Fibroblast of villous mesenchyme (primary cell): ENCODE results near the gene KIAA1671. TPM values are rescaled to one million over a fixed set of nuclear protein-coding genes. Genes with fewer than 3 reads are reported as not detected.

Experiments used
- DNase-seq: peaks from one replicate; pipeline ENCODE4 v3.0.0-alpha.2; 2010; ENCODE audit warnings: low read depth
- H3K4me3 ChIP-seq: 2 replicates; pipeline ENCODE4 v1.5.1; 2011; ENCODE audit warnings: low read depth, mild to moderate bottlenecking, low read length
- total RNA-seq: library from RNA; depleted of rRNA; stranded (reverse); fragments of >200 nt; gene quantifications from 2 replicates; pipeline ENCODE4 v1.2.3, GENCODE V29; 2012
- TF ChIP-seq, protein P1 (sequence below): IDR thresholded peaks from 2 replicates; pipeline ENCODE4 v1.5.1; 2012; ENCODE audit warnings: low read depth, mild to moderate bottlenecking, low read length; ENCODE audit not compliant: insufficient read depth

Gene KIAA1671
- total RNA-seq, 1 donor = 3.5 TPM

DNA sequence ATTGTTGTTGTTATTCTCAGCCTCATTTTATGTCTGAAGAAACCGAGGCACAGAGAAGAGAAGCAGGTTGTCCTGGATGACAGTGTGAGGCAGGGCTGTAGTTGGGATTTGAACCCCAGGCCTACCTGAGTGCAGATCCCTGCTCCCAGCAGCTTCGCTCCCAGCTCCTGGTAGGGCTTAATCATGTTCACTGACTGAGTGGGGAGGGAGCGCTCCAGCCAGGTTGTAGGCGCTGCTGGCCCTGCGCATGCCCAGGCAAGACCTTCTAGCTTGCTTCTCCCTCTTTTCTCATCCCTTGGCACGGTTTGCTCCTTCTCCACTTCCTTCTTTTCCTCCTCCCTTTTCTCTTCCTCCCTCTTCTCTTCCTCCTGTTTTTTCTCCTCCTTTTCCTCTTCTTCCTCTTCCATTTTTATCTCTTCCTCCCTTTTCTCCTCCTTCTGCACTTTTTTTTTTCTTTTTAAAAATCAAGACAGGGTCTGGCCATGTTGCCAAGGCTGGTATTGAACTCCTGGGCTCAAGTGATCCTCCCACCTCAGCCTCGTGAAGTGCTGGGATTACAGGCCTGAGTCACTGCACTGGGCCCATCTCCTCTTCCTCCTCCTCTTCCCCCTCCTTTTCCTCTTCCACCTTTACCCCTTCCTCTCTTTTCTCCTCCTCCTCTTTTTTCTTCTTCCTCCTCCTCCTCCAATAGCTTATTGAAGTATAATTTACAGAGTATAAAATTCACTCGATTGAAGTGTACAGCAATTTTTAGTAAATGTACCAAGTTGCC is 109.3 kb downstream of the KIAA1671 start:
- H3K4me3 ChIP-seq = no peak overlapping the region
- TF ChIP-seq, protein P1, sequence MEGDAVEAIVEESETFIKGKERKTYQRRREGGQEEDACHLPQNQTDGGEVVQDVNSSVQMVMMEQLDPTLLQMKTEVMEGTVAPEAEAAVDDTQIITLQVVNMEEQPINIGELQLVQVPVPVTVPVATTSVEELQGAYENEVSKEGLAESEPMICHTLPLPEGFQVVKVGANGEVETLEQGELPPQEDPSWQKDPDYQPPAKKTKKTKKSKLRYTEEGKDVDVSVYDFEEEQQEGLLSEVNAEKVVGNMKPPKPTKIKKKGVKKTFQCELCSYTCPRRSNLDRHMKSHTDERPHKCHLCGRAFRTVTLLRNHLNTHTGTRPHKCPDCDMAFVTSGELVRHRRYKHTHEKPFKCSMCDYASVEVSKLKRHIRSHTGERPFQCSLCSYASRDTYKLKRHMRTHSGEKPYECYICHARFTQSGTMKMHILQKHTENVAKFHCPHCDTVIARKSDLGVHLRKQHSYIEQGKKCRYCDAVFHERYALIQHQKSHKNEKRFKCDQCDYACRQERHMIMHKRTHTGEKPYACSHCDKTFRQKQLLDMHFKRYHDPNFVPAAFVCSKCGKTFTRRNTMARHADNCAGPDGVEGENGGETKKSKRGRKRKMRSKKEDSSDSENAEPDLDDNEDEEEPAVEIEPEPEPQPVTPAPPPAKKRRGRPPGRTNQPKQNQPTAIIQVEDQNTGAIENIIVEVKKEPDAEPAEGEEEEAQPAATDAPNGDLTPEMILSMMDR = no peak
- DNase-seq = no peak

DNA sequence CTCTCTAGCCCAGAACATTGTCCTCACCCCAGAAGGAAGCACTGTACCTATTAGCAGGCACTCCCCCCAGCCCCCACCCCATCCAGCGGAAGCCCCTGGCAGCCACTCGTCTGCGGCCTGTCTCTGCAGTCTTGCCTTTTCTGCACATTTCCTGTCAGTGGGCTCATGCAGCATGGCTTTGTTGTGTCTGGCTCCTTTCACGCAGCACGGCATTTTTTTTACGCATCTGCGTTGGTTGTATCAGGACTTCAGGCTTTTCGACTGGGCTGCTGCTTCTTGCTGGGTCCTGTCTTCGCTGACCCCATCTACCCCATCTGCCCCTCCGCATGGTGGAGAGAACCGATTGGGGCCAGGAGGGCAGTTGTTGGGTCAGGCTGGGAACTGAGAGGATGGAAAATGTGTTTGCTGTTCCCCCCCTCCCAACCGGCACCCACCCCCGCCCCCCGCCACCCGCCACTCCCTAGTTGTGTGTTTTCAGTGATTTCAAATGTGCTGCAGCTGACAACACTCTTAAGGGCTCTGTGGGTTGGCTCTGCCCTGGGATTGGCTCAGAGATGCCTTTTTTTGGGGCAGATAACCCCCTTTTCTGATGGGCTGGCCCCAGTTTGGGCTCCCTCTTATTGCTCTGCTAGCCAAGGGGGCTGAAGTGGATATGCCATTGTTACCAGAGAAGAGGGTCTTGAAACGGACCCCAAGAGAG is 110.0 kb downstream of the KIAA1671 start:
- DNase-seq = no peak
- TF ChIP-seq, protein P1 = no peak
- no peak overlapping the region for H3K4me3 ChIP-seq

DNA sequence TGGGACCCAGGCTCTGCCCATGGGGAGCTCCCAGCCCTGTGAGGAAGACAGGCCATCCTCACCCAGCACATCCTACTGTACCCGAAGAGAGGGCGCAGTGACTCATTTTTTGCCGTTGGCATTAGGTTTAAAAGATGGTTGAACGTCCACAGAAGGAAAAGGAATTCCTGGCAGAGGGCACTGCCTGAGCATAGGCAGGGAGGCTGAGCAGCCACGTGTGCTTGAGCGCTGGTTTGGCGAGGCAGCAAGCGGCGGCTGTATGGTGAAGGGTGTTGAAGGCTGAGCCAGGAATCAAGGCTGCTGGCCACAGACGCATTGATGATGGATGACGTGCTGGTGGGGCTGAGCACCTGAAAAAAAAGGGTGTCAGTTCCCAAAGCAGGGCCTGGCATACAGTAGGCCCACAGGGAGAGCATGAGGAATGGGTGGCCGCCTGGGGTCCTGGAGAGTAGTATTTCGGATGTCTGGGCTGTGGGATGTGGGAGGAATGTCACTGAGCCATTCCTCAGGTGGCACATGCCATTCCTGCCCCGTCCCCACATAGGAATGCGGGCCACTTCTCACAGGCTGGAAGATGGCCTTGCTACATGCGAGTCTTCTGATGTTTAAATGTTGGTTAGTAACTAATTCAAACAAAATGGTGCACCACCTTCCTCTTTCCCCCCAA is 112.5 kb downstream of the KIAA1671 start:
- TF ChIP-seq, protein P1 = no peak
- H3K4me3 ChIP-seq = no peak overlapping the region
- DNase-seq = no peak

DNA sequence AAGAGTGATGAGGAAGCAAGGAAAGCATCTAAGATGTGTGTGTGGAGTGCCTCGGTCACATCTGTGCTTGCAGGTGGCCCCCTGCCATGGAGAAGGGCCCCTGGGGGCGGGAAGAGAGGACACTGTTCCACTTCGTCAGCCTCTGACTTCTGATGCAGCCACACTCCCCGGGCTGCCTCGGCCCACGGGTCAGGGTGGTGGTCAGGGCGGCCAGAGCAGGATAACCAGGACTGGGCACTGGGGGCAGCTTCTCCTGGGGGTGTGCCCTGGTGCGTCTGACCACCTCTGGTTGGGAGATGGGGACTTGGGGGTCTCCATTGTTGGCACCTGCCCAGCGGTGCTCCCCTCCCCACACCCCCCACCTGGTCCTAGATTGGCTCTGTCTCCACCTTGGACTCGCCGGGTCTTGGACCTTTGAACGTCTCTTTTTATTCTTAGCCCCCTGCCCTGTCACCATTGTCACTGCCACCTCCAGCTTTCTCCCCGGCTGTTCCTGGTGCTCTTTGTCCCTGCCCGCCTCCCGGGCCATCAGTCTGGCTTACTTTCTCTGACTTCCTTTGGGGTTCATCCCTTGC is 114.4 kb downstream of the KIAA1671 start:
- H3K4me3 ChIP-seq = no peak overlapping the region
- TF ChIP-seq, protein P1 = no peak
- DNase-seq = no peak

DNA sequence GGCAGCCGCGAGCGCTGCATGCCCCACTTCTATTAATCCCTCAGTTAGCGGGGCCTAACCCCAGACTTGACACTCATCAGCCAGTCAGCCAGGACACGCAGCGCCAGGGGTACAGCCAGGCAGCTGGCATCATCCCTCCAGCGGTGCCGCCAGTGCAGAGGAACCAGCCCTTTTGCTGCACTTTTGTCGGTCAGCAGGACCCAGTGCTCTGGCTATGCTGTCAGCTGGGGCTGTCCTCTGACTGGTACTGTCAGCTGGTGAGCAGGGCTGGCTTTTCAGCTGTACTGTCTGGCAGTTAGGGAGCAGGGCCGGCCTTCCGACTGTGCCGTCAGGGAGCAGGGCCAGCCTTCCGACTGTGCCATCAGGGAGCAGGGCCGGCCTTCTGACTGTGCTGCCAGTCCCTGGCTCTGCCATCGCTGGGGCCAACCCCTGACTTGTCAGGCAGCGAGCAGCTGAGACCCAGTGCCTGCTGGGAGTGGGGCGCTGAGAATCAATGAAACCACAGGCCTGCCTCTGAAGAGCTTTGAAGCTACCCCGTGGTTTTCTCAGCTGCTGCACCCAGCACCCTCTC is 115.4 kb downstream of the KIAA1671 start:
- no peak for DNase-seq
- H3K4me3 ChIP-seq = no peak overlapping the region
- TF ChIP-seq, protein P1 = no peak

DNA sequence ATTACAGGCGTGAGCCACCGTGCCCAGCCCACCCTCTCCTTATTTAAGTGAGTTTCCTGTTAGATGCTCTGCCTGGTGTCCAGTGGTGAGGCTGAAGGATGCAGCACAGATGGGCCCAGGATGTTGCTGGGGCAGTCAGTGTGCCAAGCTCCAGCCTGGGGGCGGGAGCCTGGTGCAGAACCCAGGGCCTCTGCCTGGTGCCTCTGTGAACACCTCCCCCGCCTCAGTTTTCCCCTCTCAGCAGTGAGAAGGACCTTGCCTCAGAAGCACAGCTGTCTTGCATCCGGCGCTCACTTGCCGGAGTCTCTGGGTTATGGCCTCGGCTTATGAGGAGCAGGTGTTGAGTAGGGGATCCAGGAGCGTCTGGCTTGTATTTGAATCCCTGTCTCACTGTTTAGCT is 116.2 kb downstream of the KIAA1671 start:
- no peak for DNase-seq
- no peak overlapping the region for H3K4me3 ChIP-seq
- TF ChIP-seq, protein P1 = no peak
